Tibial nerve (tissue), 4 donors: ENCODE measurements around the gene DZIP3. TPM values are rescaled to one million over a fixed set of nuclear protein-coding genes. Genes with fewer than 3 reads are reported as not detected.

Experiments
- DNase-seq, 2 donors: peaks; one replicate each; pipeline ENCODE4 v3.0.0-alpha.2; 2019; ENCODE audit warnings: low spot score in 2 of 2
- H3K27ac ChIP-seq, 4 donors: fragments of 200-600 bp; sonication (generic) in 3 of 4; one replicate each; pipeline ENCODE4 v1.5.1; 2017 to 2019; ENCODE audit warnings: mild to moderate bottlenecking in 1 of 4
- H3K27me3 ChIP-seq, 2 donors: fragments of 200-600 bp; sonication (generic) in 1 of 2; one replicate each; pipeline versions ENCODE4 v1.5.1 to v1.6.0; 2017 to 2019
- H3K36me3 ChIP-seq, 3 donors: fragments of 200-600 bp; sonication (generic); one replicate each; pipeline ENCODE4 v1.5.1; 2018 to 2019
- H3K4me1 ChIP-seq, 4 donors: fragments of 200-600 bp; sonication (generic) in 3 of 4; one replicate each; pipeline ENCODE4 v1.5.1; 2017 to 2019
- H3K4me3 ChIP-seq, 4 donors: fragments of 200-600 bp; sonication (generic) in 3 of 4; one replicate each; pipeline ENCODE4 v1.5.1; 2017 to 2019; ENCODE audit warnings: mild to moderate bottlenecking in 1 of 4, moderate library complexity in 1 of 4
- H3K9me3 ChIP-seq, 4 donors: fragments of 200-600 bp; sonication (generic) in 3 of 4; one replicate each; pipeline ENCODE4 v1.5.1; 2017 to 2019
- CTCF ChIP-seq, 5 experiments: fragments of 200-600 bp in 3 of 5; fragments of 450-650 bp in 2 of 5; sonication (generic) in 3 of 5; IDR thresholded peaks; one replicate each; pipeline ENCODE4 v1.5.1; 2016 to 2019; ENCODE audit warnings: antibody characterized with exemption in 5 of 5, mild to moderate bottlenecking in 3 of 5, moderate library complexity in 2 of 5
- EP300 ChIP-seq, 2 donors: sonication (generic); formaldehyde crosslinking; IDR thresholded peaks; one replicate each; pipeline ENCODE4 v1.6.1; 2017; ENCODE audit warnings: antibody characterized with exemption in 2 of 2, mild to moderate bottlenecking in 1 of 2
- POLR2A ChIP-seq, 2 donors: fragments of 450-650 bp; IDR thresholded peaks; one replicate each; pipeline ENCODE4 v1.6.1; 2017; ENCODE audit warnings: antibody characterized with exemption in 2 of 2, mild to moderate bottlenecking in 2 of 2, moderate library complexity in 2 of 2
- WGBS, 2 donors: methylation state at CpG; one replicate each; pipeline ENCODE4 v1.1.5; 2018; 5-methylcytosine and 5-hydroxymethylcytosine counted together
- total RNA-seq, 4 donors: library from RNA; depleted of rRNA; stranded (reverse); fragments of >200 nt; gene quantifications; one replicate each; pipeline ENCODE4 v1.1.0, GENCODE V29; 2016

Gene DZIP3
- total RNA-seq, 4 donors from 2014 or later: 7.5 to 12.0 (median 10.1) TPM

GRCh38 chr3:108661699-108662098, 72.2 kb downstream of the DZIP3 start:
- no peak for DNase-seq
- 35 to 37% methylated on average over 2 of the region's 2 CpGs for WGBS, 2 donors
- TF ChIP-seq CTCF (IDR thresholded peaks at IDR 0.05): no peak
- TF ChIP-seq POLR2A (IDR thresholded peaks at IDR 0.05): no peak
- no peak for TF ChIP-seq EP300 (IDR thresholded peaks at IDR 0.05)
- Histone ChIP-seq H3K4me1 (peaks cover 0 to 4% (median 0%) of the 10 kb centered on the region in 4 donors), H3K9me3 (peaks cover 0 to 5% (median 0%) of the 10 kb centered on the region in 4 donors), H3K27me3 (no peaks in the 10 kb centered on the region), H3K4me3 (no peak overlapping the region), H3K36me3 (peaks cover 0 to 6% (median 0%) of the 10 kb centered on the region in 3 donors), H3K27ac (no peak overlapping the region)

GRCh38 chr3:108662142-108662738, 72.7 kb downstream of the DZIP3 start:
- peaks cover 0 to 4% (median 0%) of the 10 kb centered on the region in 4 donors for H3K4me1 ChIP-seq
- peak in 1 of 2 donors; percentile 33 for DNase-seq

GRCh38 chr3:108664266-108664665, 74.7 kb downstream of the DZIP3 start:
- H3K4me3 ChIP-seq: no peak overlapping the region
- 82 to 93% methylated on average over 1 of the region's 1 CpG for WGBS, 2 donors

More at GRCh38 chr3:108662142-108662738, 72.7 kb downstream of the DZIP3 start:
- WGBS, 2 donors: 16 to 19% methylated on average over 6 of the region's 6 CpGs
- Histone ChIP-seq H3K4me3 (no peak overlapping the region), H3K27ac (no peak overlapping the region), H3K27me3 (no peaks in the 10 kb centered on the region), H3K36me3 (peaks cover 0 to 6% (median 0%) of the 10 kb centered on the region in 3 donors), H3K9me3 (peaks cover 0 to 5% (median 0%) of the 10 kb centered on the region in 4 donors)
- TF ChIP-seq CTCF (IDR thresholded peaks at IDR 0.05): peak; percentile 62 to 79 (median 66)
- no peak for TF ChIP-seq POLR2A (IDR thresholded peaks at IDR 0.05)

GRCh38 chr3:108667312-108667711, 77.8 kb downstream of the DZIP3 start:
- no peak for DNase-seq
- Histone ChIP-seq H3K27ac (no peak overlapping the region), H3K4me3 (no peak overlapping the region), H3K4me1 (no peaks in the 10 kb centered on the region), H3K9me3 (no peaks in the 10 kb centered on the region), H3K27me3 (no peaks in the 10 kb centered on the region), H3K36me3 (peaks cover 0 to 24% (median 0%) of the 10 kb centered on the region in 3 donors)
- no peak for TF ChIP-seq EP300 (IDR thresholded peaks at IDR 0.05)
- 0% methylated on average over 1 of the region's 1 CpG for WGBS, 2 donors

More at GRCh38 chr3:108664266-108664665, 74.7 kb downstream of the DZIP3 start:
- H3K27ac ChIP-seq: no peak overlapping the region
- H3K4me1 ChIP-seq: peaks cover 0 to 4% (median 0%) of the 10 kb centered on the region in 4 donors
- peaks cover 0 to 5% (median 0%) of the 10 kb centered on the region in 4 donors for H3K9me3 ChIP-seq
- H3K27me3 ChIP-seq: no peaks in the 10 kb centered on the region
- no peak for DNase-seq
- no peak for TF ChIP-seq POLR2A (IDR thresholded peaks at IDR 0.05)
- TF ChIP-seq EP300 (IDR thresholded peaks at IDR 0.05): no peak
- H3K36me3 ChIP-seq: peaks cover 0 to 8% (median 0%) of the 10 kb centered on the region in 3 donors

GRCh38 chr3:108669208-108669607, 79.7 kb downstream of the DZIP3 start:
- TF ChIP-seq EP300 (IDR thresholded peaks at IDR 0.05) (no peak), POLR2A (IDR thresholded peaks at IDR 0.05) (no peak), CTCF (IDR thresholded peaks at IDR 0.05) (no peak)

GRCh38 chr3:108672701-108673100, 83.2 kb downstream of the DZIP3 start:
- TF ChIP-seq EP300 (IDR thresholded peaks at IDR 0.05) (no peak), CTCF (IDR thresholded peaks at IDR 0.05) (no peak), POLR2A (IDR thresholded peaks at IDR 0.05) (no peak)
- DNase-seq: no peak
- H3K4me1 ChIP-seq: no peaks in the 10 kb centered on the region
- H3K9me3 ChIP-seq: no peaks in the 10 kb centered on the region
- H3K36me3 ChIP-seq: peaks cover 0 to 45% (median 0%) of the 10 kb centered on the region in 3 donors
- no peak overlapping the region for H3K27ac ChIP-seq
- no peak overlapping the region for H3K4me3 ChIP-seq
- H3K27me3 ChIP-seq: no peaks in the 10 kb centered on the region

More at GRCh38 chr3:108669208-108669607, 79.7 kb downstream of the DZIP3 start:
- no peak overlapping the region for H3K4me3 ChIP-seq
- H3K36me3 ChIP-seq: peaks cover 0 to 38% (median 0%) of the 10 kb centered on the region in 3 donors
- H3K27me3 ChIP-seq: no peaks in the 10 kb centered on the region
- DNase-seq: no peak
- no peaks in the 10 kb centered on the region for H3K4me1 ChIP-seq
- no peak overlapping the region for H3K27ac ChIP-seq
- no peaks in the 10 kb centered on the region for H3K9me3 ChIP-seq
